BE2C (cell line): ENCODE results near the gene CD101.

Source experiments
- DNase-seq: peaks from one replicate; pipeline ENCODE4 v3.0.0-alpha.2; 2020
- H3K27me3 ChIP-seq: fragments of 250-450 bp; sonication (Bioruptor Pico); 2 replicates; pipeline ENCODE4 v1.5.1; 2020; ENCODE audit warnings: mild to moderate bottlenecking
- H3K36me3 ChIP-seq: fragments of 250-450 bp; sonication (Bioruptor Pico); 2 replicates; pipeline ENCODE4 v1.5.1; 2020; ENCODE audit warnings: mild to moderate bottlenecking
- H3K4me1 ChIP-seq: fragments of 250-450 bp; sonication (Bioruptor Pico); 2 replicates; pipeline ENCODE4 v1.5.1; 2020
- H3K4me3 ChIP-seq: 2 replicates; pipeline ENCODE4 v1.5.1; 2011; ENCODE audit warnings: low read depth, low read length
- H3K9me3 ChIP-seq: fragments of 250-450 bp; sonication (Bioruptor Pico); 2 replicates; pipeline ENCODE4 v1.5.1; 2020
- TF ChIP-seq, protein P1 (sequence below): IDR thresholded peaks from 2 replicates; pipeline ENCODE4 v1.5.1; 2012; ENCODE audit warnings: mild to moderate bottlenecking, low read depth, low read length

The CD101 gene

DNA sequence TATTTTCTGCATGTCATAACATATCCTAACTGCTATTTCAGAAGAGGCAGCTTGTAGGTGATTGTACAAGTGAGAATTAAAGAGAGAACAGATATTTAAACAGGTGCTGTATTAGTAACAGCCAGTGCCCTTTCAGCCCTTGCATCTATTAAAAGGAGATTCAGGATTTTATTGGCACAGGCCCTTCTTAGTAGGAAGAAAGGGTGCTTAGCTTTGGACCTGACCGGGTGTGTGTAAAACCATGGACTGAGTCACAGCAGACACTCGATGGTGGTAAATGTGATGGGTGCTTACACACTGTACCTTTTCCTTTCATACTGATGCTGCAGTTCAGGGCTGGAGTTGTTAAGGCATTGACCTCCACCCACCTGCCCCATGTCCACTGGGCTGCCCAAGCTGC is 12.7 kb upstream of the CD101 start:
- Histone ChIP-seq H3K36me3 (no peaks in the 10 kb centered on the region), H3K27me3 (no peaks in the 10 kb centered on the region), H3K4me3 (no peak overlapping the region), H3K4me1 (no peaks in the 10 kb centered on the region), H3K9me3 (no peaks in the 10 kb centered on the region)
- DNase-seq = no peak
- TF ChIP-seq, protein P1, sequence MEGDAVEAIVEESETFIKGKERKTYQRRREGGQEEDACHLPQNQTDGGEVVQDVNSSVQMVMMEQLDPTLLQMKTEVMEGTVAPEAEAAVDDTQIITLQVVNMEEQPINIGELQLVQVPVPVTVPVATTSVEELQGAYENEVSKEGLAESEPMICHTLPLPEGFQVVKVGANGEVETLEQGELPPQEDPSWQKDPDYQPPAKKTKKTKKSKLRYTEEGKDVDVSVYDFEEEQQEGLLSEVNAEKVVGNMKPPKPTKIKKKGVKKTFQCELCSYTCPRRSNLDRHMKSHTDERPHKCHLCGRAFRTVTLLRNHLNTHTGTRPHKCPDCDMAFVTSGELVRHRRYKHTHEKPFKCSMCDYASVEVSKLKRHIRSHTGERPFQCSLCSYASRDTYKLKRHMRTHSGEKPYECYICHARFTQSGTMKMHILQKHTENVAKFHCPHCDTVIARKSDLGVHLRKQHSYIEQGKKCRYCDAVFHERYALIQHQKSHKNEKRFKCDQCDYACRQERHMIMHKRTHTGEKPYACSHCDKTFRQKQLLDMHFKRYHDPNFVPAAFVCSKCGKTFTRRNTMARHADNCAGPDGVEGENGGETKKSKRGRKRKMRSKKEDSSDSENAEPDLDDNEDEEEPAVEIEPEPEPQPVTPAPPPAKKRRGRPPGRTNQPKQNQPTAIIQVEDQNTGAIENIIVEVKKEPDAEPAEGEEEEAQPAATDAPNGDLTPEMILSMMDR = no peak

DNA sequence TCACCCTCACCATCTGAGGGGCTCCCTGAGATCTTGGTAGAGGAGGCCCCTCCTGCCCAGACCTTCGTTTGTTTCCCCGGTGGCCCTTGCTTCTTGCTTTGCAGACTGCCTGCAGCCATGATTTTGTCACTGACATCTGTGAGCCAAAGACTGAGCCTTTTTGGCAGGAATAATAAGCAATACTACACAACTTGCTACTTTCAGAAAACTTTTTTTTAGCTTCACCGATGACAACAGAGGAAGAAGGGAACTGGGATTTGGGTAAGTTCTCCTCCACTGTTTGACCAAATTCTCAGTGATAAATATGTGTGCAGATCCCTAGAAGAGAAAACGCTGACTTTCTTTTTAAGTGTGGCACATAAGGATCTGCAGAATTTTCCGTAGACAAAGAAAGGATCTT is 11.7 kb upstream of the CD101 start:
- no peaks in the 10 kb centered on the region for H3K4me1 ChIP-seq
- H3K36me3 ChIP-seq = no peaks in the 10 kb centered on the region
- DNase-seq = no peak
- TF ChIP-seq, protein P1 = no peak
- no peaks in the 10 kb centered on the region for H3K27me3 ChIP-seq
- no peaks in the 10 kb centered on the region for H3K9me3 ChIP-seq
- H3K4me3 ChIP-seq = no peak overlapping the region

DNA sequence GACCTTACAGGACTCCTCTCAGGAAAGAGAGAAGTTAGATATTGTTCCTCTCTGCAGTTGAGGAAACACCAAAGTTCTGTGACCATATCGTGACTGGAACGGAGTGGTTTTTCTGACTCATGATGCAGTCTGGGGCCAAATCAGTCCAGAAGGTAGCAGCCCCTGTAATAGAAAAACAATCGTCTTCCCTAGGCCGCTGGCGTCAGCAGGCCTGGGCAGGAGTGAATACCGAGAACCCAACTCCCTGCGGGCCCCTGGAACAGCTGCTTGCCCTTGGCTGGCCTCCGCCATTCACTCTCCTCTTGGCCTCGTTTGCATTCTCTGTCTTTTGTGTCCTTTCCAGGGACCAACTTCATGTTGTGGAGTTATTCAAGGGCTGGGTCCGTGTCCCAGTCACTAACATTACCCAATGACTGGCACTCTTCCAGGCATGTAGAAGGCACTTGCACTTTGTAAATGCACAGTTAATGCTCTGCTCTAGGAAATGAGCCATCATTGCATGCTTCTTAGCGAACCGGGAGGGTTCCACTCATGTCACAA is 10.9 kb upstream of the CD101 start:
- no peak overlapping the region for H3K4me3 ChIP-seq
- no peaks in the 10 kb centered on the region for H3K4me1 ChIP-seq
- H3K9me3 ChIP-seq = no peaks in the 10 kb centered on the region
- DNase-seq = no peak
- no peaks in the 10 kb centered on the region for H3K36me3 ChIP-seq
- TF ChIP-seq, protein P1 = no peak
- H3K27me3 ChIP-seq = no peaks in the 10 kb centered on the region

DNA sequence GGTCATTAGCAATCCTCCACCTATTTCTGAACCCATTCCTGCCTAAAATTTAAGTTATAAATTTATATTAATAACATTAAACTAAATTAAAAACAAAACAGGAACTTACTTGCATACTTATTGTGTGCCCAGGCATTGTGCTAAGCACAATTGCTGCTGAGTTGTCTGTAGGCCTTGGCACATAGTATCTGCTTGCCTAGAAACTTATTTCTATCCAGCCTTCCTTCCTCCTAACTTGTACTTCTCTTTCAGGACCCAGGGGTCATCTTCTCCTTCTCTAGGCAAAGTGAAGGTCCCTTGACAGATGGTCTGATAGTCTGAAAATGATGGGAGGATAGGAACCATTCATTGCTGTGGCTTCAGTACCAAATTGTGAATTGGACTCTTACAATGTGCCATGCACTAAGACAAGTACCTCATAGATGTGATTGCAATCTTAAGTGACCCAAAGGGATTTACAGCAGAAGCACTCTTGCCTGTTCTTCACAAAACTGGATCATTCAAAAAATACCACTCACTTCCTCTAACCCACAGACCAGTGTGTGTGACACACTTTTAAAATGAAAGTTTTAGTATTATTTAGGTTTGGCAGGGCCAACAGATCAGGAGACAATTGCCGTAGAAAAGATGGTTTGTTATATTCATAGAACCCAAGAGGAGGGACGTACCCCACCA is 10.3 kb upstream of the CD101 start:
- TF ChIP-seq, protein P1 = no peak
- no peak for DNase-seq
- H3K36me3 ChIP-seq = no peaks in the 10 kb centered on the region

DNA sequence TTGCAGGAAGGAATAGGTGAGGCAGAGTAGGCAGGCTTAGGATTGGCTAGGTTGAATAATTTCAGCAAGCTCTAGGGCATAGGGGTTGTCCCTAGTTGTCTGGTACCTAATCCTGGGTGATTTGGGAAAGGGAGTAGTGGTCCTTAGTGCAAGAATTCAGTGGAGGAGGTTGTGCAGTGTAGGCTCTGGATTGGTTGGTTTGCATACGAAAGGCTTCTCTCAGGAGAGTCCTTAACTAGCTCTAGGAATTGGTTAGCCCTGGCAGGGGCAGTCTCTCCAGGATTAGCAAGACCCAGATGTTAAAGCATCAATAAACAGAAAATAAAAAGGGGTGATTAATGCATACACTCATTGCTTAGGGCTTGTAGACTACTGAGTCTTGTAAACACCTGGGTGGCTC is 9.6 kb upstream of the CD101 start:
- Histone ChIP-seq H3K4me3 (no peak overlapping the region), H3K27me3 (no peaks in the 10 kb centered on the region), H3K9me3 (no peaks in the 10 kb centered on the region), H3K4me1 (no peaks in the 10 kb centered on the region), H3K36me3 (no peaks in the 10 kb centered on the region)
- DNase-seq = no peak
- TF ChIP-seq, protein P1 = no peak

More for the DNA sequence above, 10.3 kb upstream of the CD101 start:
- Histone ChIP-seq H3K4me3 (no peak overlapping the region), H3K27me3 (no peaks in the 10 kb centered on the region), H3K4me1 (no peaks in the 10 kb centered on the region), H3K9me3 (no peaks in the 10 kb centered on the region)

DNA sequence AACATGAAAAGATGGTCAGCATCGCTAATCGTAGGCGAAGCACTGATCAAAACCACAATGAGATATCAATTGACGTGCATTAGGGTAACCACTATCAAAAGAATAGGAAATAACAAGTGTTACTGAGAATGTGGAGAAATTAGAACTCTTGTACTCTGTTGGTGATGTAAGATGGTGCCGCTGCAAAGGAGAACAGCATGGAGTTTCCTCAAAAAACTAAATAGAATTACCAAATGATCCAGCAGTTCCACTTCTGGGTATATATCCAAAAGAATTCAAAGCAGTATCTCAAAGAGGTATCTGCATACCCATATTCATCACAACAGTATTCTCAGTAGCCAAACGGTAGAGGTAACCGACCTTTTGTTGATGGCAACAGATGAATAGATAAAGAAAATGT is 8.3 kb upstream of the CD101 start:
- TF ChIP-seq, protein P1 = no peak
- H3K36me3 ChIP-seq = no peaks in the 10 kb centered on the region
- H3K4me1 ChIP-seq = no peaks in the 10 kb centered on the region
- no peaks in the 10 kb centered on the region for H3K9me3 ChIP-seq
- H3K4me3 ChIP-seq = no peak overlapping the region
- H3K27me3 ChIP-seq = no peaks in the 10 kb centered on the region
- no peak for DNase-seq
